Measurements from ENCODE around the gene CAPN6. TPM values are rescaled to one million over a fixed set of nuclear protein-coding genes. Genes with fewer than 3 reads are reported as not detected.
A peak's percentile ranks its signal among the peaks of the same experiment; 100 is the strongest.

The CAPN6 gene
- 26.3 TPM for polyA plus RNA-seq (ENCODE audit: insufficient read length)
- long read RNA-seq, donor 1, partial matches to known transcripts: 0 of 2 reads
- long read RNA-seq, donor 1, other reads (novel, unspliced or antisense): 0 of 2 reads
- long read RNA-seq, donor 2, partial matches to known transcripts: 0 of 2 reads
- long read RNA-seq, donor 2, other reads (novel, unspliced or antisense): 0 of 2 reads
- long read RNA-seq, donor 3, partial matches to known transcripts: 0 of 4 reads
- long read RNA-seq, donor 3, other reads (novel, unspliced or antisense): 0 of 4 reads
- long read RNA-seq, donor 4: 0 reads
- long read RNA-seq, donor 5, transcript CAPN6-201 (13 exons, 3,568 nt): major isoform, 5 of 5 reads
- long read RNA-seq, donor 5, partial matches to known transcripts: 0 of 5 reads
- long read RNA-seq, donor 5, other reads (novel, unspliced or antisense): 0 of 5 reads
- long read RNA-seq, donor 6, partial matches to known transcripts: 36 of 38 reads
- long read RNA-seq, donor 6, other reads (novel, unspliced or antisense): 0 of 38 reads
- long read RNA-seq, donor 7, transcript CAPN6-201 (13 exons, 3,568 nt): major isoform, 8 of 8 reads
- long read RNA-seq, donor 7, partial matches to known transcripts: 0 of 8 reads
- long read RNA-seq, donor 7, other reads (novel, unspliced or antisense): 0 of 8 reads
- long read RNA-seq, donor 8, partial matches to known transcripts: 0 of 1 reads
- long read RNA-seq, donor 8, other reads (novel, unspliced or antisense): 0 of 1 reads

- DNase-seq: peak; percentile 28
Observed at GRCh38 chrX:111270339-111270738, at the start of gene CAPN6. TSS of gene CAPN6 (minus strand) at chrX:111270483. CDS start at chrX:111263936, 6,547 bp downstream.

GRCh38 chrX:111319451-111319850 lies 49.2 kb upstream of the CAPN6 start:
- no peak for DNase-seq

DNA sequence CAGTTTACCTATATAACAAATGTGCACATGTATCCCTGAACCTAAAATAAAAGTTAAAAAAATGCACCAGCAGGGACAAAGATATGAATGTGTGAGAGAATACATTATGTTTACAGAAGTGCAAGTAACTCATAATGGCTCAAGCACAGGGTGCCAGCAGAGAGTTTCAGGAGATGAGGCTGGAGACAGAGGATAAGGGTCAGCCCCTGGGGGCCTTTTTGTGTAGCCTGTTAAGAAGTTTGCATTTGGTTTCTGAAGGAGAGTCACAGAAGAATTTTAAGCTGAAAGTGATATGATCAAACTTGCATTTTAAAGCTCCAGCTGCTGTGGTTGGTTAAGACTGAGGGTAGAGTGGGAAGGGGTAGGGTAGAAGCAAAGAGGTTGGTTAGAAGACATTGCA lies 48.6 kb upstream of the CAPN6 start:
- DNase-seq: no peak

DNA sequence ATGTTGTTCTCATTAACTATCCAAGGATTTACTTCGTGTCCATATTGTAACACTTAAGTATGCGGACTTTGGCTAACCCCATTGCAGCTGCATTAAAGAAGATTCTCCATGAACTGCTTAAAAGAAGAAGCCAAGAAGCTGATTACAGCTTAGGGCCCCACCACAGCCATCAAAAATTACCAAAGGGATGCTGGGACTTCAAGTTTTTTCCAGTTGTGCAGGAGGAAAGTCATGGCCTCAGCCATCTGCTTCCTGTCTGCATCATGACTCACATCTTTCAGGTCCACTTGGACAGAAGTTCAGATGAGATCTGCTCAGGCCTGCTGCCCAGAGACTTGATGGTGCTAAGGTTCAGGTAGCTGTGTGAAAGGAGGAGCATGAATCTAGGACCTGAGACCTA lies 38.8 kb upstream of the CAPN6 start:
- no peak for DNase-seq

- DNase-seq: no peak
Observed at GRCh38 chrX:111308039-111308438, 37.8 kb upstream of the CAPN6 start.

- no peak for DNase-seq
Observed at GRCh38 chrX:111302284-111302683, 32.0 kb upstream of the CAPN6 start.

GRCh38 chrX:111288841-111289240 lies 18.6 kb upstream of the CAPN6 start:
- DNase-seq: no peak

DNA sequence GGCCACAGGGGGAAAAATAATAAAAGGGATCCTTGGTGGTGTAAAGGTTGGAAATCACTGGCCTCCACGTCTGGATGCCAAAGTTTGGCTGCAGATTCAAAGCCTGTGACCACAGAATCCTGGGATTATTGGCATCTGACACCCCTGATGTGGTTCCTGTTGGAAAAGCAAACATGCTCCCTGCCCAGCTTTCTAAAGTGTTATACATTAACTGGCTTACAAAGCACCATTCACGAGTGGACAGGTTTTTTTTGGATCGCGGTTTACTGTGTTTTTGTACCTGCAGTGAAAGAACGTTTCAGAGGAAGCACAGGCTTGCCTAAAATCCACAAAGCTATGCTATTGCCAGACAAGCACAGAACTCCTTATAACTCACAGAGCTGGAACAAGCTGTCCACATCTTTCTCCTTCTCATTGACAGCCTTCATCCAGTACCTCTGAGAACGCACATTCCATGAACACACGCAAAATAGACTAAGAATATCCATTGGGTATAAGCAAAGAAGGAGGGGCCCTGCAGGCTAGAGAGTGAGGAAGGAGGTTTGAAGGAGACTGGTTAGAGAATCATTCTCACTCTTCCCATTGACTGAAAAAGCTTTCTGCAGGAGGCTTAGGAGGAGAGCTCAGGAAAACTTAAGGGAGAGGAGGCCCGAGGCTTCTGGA lies 14.5 kb upstream of the CAPN6 start:
- DNase-seq: no peak

GRCh38 chrX:111283446-111283845 lies 13.2 kb upstream of the CAPN6 start:
- no peak for DNase-seq

- DNase-seq: no peak
Observed at GRCh38 chrX:111282991-111283390, 12.7 kb upstream of the CAPN6 start.

GRCh38 chrX:111282139-111282538 lies 11.9 kb upstream of the CAPN6 start:
- no peak for DNase-seq

GRCh38 chrX:111268506-111268905 lies 1.8 kb downstream of the CAPN6 start:
- DNase-seq: no peak

DNA sequence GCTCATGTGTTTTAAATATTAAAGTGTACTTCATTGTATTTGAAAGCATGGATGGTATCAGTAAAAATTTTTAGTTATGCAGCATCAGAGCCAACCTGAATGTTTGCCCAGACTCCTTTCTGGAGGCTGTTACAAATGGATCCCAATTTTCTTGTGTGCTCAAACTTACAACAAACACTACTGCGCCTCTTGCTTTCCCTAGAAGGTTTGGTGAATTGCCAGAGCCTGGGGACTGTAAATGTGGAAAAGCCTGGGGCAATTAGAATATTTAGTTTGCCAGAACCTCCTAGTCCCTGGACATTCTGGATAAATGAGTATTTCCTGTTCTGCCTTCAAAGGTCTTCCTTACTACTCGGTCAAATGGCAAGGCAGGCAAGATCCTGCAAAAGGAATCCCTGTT lies 4.8 kb downstream of the CAPN6 start:
- no peak for DNase-seq

DNA sequence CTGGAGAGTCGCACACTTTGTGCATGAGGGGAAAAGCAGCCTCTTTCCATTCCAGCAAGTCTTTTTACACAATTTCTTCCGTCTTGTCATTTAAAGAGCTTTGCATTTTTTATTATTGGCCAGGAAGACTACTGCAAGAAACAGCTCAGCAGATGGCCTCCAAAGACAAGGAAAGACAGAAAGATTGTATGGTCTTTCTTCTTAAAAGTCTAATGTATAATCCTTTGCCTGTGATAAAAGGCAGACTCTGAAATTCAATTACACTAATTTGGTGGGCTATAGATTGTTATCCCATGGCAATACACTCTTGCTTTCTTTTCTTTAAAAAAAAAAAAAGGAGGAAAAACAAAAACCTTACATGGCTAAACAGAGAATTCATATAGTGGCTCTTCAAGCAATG lies 5.9 kb downstream of the CAPN6 start:
- no peak for DNase-seq

DNA sequence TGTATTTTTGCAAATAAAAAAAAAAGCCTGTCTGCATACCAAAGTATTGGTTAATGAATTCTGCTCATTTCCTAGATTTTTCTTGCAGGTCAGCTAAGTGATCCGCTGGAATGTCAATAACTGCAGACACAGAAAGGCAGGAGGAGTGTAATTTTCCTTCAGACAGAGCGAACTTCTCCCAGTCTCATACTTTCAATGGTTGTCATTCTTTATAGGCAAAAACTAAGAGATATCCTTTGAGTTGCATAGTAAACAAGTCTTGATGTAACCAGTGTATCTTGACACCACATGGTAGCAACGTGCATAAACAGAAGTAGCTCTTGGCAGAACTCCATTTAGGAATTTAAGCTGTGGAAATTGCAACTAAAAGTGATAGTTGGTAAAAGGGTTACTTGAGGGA lies 8.2 kb downstream of the CAPN6 start:
- no peak for DNase-seq

DNA sequence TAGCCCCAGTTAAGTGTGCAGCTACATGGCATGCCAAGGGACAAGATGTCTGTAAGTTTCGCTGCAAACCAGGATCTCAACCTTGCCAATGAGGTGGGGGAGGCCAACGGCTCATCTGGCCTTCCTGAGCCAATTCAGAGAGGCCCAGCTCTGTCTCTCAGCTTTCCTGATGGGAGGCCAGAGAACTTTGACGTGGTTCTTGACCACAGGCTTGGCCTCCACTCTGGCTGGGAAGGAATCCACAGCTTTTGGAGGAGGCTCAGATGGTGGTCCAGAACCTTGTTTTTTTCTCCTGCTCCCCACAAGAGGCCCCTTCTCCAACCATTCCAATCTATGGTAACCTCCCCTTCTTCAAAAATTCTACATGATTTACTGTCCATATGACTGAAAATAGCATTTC lies 9.8 kb downstream of the CAPN6 start:
- DNase-seq: no peak

- DNase-seq: no peak
Observed at GRCh38 chrX:111259559-111259958, 10.7 kb downstream of the CAPN6 start.

DNA sequence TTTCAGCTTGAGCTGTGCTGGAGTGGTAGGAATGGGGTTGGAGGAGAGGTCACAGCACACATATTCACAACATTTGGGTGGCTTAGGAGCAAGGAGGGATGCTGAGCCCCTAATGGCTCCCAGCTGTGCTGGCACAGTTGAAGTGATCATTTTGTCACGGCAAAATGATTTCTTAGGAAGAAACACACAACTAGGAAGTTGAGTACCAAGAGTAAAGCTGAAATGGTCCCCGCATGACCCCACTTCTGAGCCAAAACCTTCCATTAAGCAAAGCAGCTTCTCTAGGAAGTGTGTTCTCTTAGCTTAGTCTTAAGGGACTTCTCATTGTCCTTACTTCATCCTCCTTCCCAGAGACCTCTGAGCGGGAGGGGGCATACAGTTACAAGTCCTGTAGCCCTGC lies 12.6 kb downstream of the CAPN6 start:
- no peak for DNase-seq

- no peak for DNase-seq
Observed at GRCh38 chrX:111254896-111255693, 15.2 kb downstream of the CAPN6 start.

DNA sequence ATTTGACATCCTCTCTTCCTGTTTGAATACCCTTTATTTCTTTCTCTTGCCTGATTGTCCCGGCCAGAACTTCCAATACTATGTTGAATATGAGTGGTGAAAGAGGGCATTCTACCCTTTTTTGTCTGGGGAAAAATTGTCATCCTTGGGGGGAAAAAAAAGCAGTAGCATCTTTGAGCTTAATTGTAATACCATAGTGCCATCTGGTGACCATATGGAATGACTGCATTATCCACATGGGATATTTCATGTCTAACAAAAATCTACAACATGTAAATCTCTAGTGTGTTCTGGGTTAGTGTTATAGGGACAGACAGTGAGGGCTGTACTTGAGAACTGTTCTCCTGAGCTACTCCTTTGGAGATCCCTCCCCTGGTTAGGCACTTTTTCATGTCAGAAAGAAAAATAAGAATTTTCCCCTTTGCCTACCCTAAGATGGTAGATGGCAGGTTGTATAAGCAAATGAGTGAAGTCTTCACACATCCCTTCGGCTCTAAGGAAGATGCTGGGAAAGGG lies 26.0 kb downstream of the CAPN6 start:
- DNase-seq: peak; percentile 8

DNA sequence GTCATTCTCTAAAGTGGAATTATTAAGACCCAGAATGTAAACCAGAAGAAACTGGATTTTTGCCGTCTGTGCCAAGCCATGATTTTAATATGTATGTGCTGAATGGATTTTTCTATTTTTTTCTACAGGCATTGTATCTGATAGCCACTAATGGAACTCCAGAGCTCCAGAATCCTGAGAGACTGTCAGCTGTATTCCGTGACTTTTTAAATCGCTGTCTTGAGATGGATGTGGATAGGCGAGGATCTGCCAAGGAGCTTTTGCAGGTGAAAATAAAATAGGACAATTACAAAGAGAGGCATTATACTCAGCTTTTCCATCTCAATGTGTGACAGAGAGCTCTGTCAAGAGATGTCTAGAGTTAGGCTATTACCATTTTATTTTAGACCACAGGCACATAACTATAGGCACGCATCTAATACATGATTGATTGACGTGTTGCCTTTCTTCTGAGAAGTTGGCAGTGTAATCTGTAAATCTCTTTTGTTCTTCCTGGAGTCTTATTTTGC lies 53.9 kb downstream of the CAPN6 start:
- no peak for DNase-seq

- DNase-seq: no peak
Observed at GRCh38 chrX:111207851-111208250, 62.4 kb downstream of the CAPN6 start.

Data from left kidney (tissue), 8 donors.